GM10248 (cell line): ENCODE data around the gene NUP93.
A peak's percentile ranks its signal among the peaks of the same experiment; 100 is the strongest.

ENCODE experiments used
- CTCF ChIA-PET: fragments of 300-600 bp; sonication (Branson Sonifier 250); formaldehyde crosslinking; extraction: SDS; loops from one replicate; lab custom pipeline; 2021; ENCODE audit warnings: antibody characterized with exemption; lab: Yijun Ruan, JAX
- POLR2A ChIA-PET: fragments of 350-650 bp; sonication (Branson Sonifier 250); formaldehyde crosslinking; extraction: SDS; loops from one replicate; lab custom pipeline; 2020; ENCODE audit warnings: antibody characterized with exemption; lab: Yijun Ruan, JAX
- DNase-seq: peaks from one replicate; pipeline ENCODE4 v3.0.0; 2012; ENCODE audit errors: extremely low spot score
- TF ChIP-seq, protein P1 (sequence below): IDR thresholded peaks from 2 replicates; pipeline ENCODE4 v1.5.1; 2012; ENCODE audit warnings: mild to moderate bottlenecking, low read depth; ENCODE audit errors: extremely low read depth, missing control alignments, control extremely low read depth

NUP93 gene

DNA sequence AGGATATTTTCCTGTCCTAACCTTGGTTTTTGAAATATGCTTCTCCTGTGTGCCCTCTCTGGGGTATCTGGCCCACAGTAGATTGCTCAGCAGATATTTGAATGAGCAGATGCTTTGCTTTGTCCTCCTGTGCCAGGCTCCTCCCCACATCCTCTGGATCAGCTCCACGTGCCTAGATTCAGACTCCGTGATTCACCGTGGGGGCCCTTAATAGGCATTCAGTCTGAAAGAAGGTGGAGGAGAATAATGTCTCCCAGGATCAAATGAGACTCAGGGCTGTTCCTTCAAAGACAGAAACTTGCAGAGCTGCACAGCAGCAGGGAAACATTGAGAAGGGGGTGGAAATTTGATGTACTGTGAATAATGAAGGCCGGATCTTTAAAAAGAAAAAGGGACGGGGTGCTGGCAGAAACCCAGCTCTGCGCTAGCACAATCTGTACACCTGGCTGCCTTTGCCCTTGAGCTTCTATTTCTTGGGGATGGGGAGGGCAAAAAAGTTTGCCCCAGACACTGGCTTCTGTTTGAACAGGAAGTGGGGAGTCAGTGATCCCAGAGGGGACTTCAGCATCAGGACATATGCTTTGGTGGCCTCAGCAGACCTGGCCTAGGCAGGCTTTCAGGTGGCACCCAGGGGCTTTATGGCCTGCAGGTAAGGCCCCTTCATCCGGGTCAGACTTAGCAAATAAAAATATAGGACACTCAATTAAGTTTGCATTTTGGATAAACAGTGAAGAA is 119.2 kb downstream of the NUP93 start:
- CTCF ChIA-PET: no interaction called here
- POLR2A ChIA-PET: no interaction called here
- DNase-seq: no peak
- TF ChIP-seq, protein P1, sequence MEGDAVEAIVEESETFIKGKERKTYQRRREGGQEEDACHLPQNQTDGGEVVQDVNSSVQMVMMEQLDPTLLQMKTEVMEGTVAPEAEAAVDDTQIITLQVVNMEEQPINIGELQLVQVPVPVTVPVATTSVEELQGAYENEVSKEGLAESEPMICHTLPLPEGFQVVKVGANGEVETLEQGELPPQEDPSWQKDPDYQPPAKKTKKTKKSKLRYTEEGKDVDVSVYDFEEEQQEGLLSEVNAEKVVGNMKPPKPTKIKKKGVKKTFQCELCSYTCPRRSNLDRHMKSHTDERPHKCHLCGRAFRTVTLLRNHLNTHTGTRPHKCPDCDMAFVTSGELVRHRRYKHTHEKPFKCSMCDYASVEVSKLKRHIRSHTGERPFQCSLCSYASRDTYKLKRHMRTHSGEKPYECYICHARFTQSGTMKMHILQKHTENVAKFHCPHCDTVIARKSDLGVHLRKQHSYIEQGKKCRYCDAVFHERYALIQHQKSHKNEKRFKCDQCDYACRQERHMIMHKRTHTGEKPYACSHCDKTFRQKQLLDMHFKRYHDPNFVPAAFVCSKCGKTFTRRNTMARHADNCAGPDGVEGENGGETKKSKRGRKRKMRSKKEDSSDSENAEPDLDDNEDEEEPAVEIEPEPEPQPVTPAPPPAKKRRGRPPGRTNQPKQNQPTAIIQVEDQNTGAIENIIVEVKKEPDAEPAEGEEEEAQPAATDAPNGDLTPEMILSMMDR: no peak

DNA sequence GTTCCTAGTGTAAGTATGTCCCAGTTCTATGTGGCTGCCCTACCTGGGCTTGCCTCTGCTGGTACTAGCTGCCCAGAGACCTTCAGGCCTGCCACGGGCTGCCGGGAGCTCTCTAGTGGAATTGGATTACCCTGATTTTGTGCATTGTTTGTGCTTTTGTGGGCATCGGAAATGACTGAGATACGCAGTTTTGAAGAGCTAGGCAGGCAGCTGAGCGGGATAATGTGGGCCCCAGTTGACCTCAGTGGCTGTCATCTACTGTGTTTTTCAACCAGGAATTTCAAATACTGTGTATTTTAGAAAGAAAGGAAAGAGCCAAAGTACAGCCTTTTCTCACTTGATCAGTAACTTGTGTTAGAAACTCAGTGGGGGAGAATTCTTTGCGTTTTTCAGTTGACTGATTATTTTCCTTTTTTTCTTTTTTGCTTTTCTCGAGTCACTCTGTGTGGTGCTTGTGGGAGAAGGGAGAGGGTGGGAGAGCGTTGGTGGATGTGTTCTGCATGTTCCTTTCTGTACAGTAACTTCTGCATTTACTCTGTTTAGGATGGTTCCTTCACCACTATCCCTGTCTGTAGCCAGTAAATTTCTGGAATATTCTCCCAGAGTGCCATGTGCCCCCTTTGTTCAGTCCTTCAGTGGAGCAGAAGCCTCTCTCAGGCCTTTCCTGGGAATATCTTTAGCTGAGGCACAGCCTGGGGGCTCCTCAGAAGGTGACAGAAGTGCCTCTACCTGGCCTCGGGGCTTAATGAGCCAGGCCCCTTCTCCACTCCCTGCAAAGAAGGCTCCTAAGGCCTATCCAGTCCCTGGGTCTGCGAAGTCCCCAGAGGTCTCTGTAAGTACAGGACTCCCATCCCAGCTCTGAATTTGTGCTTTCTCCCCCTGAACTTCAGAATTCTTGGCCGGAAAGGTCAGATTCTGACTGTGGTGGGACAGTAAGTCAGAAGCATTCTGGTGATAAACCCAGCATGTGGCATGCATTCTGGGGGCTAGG is 120.1 kb downstream of the NUP93 start:
- TF ChIP-seq, protein P1: no peak
- ChIA-PET CTCF (interaction anchor here (0.8 to 3.8 kb wide), 3 partner anchors 13 to 17 kb away, joined by 3 to 20 read pairs (median 4); partner anchors contain the start of gene SLC12A3), POLR2A (no interaction called here)
- DNase-seq: no peak

GRCh38 chr16:56851671-56852400 is 121.9 kb downstream of the NUP93 start:
- no peak for DNase-seq
- TF ChIP-seq, protein P1: peak; percentile 20
- ChIA-PET CTCF (interaction anchor here (1.0 to 3.8 kb wide), 6 partner anchors 9 to 59 kb away, joined by 3 to 20 read pairs (median 4); partner anchors contain the start of gene SLC12A3), POLR2A (interaction anchor here (0.5 kb wide), 1 partner anchor 12 kb away, joined by 4 read pairs; no protein-coding TSS in a partner anchor)

DNA sequence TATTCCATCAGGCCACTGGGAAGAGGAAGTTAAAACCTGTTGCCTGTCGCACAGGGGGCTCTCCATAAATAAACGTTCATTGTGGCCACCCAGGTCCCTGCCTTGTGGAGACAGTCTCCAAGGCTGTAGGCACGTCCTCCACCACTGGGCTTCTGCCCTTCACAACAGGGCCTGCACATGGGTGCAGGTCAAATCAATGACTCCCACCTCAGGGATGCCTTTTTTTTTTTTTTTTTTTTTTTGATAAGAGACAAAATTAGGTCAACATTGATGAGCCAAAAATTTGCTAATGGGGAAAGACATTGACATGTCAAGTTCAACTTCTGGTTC is 122.4 kb downstream of the NUP93 start:
- TF ChIP-seq, protein P1: no peak
- DNase-seq: no peak
- ChIA-PET CTCF (interaction anchor here (1.0 to 3.8 kb wide), 5 partner anchors 14 to 112 kb away, joined by 3 to 20 read pairs (median 6); partner anchors contain the start of gene SLC12A3), POLR2A (no interaction called here)

- POLR2A ChIA-PET: no interaction called here
- TF ChIP-seq, protein P1: no peak
- CTCF ChIA-PET: interaction anchor here (2.3 to 3.8 kb wide), 3 partner anchors 14 to 112 kb away, joined by 6 to 20 read pairs (median 9); partner anchors contain the start of gene SLC12A3
Observed at GRCh38 chr16:56852968-56853367, 123.0 kb downstream of the NUP93 start.

GRCh38 chr16:56855201-56855600 is 125.3 kb downstream of the NUP93 start:
- TF ChIP-seq, protein P1: no peak
- DNase-seq: no peak
- CTCF ChIA-PET: interaction anchor here (1.0 to 4.5 kb wide), 5 partner anchors 10 to 25 kb away, joined by 3 to 30 read pairs (median 4); partner anchors contain the start of gene SLC12A3
- POLR2A ChIA-PET: no interaction called here

More at GRCh38 chr16:56852968-56853367, 123.0 kb downstream of the NUP93 start:
- no peak for DNase-seq
